Cardiac muscle cell (in vitro differentiated cells and primary cell): ENCODE measurements around the gene AGAP1. TPM values are rescaled to one million over a fixed set of nuclear protein-coding genes. Genes with fewer than 3 reads are reported as not detected.

ENCODE experiments used
- DNase-seq, 2 donors: peaks; one replicate each; pipeline versions ENCODE4 v3.0.0 to v3.0.0-alpha.2; 2010 to 2017; ENCODE audit warnings: low read depth in 1 of 2, low spot score in 1 of 2
- H3K27ac ChIP-seq: fragments of 200-600 bp; sonication (generic); 2 replicates; pipeline ENCODE4 v1.5.1; 2016
- H3K27me3 ChIP-seq: fragments of 200-600 bp; sonication (generic); 2 replicates; pipeline ENCODE4 v1.6.0; 2016; ENCODE audit warnings: control low read depth
- H3K36me3 ChIP-seq: fragments of 200-600 bp; sonication (generic); 2 replicates; pipeline ENCODE4 v1.5.1; 2016; ENCODE audit warnings: control low read depth
- H3K4me1 ChIP-seq: fragments of 200-600 bp; sonication (generic); 2 replicates; pipeline ENCODE4 v1.8.1; 2017; ENCODE audit warnings: low read depth, mild to moderate bottlenecking, mixed run types
- H3K4me3 ChIP-seq: fragments of 200-600 bp; sonication (generic); 2 replicates; pipeline ENCODE4 v1.5.1; 2016; ENCODE audit warnings: mild to moderate bottlenecking
- H3K9me3 ChIP-seq: fragments of 200-600 bp; sonication (generic); 2 replicates; pipeline ENCODE4 v1.5.1; 2017; ENCODE audit warnings: low read depth, mild to moderate bottlenecking, control low read depth
- polyA plus RNA-seq: library from polyadenylated mRNA; unstranded; fragments of >200 nt; fragmentation: Nextera tagmentation; extraction: Ambion mirVana; gene quantifications from 2 replicates; pipeline ENCODE4 v1.2.1, GENCODE V29; 2016
- total RNA-seq: library from RNA; depleted of rRNA; stranded (reverse); fragments of >200 nt; gene quantifications from 2 replicates; pipeline ENCODE4 v1.2.3, GENCODE V29; 2016
- TF ChIP-seq, protein P1 (sequence below): IDR thresholded peaks from 2 replicates; pipeline ENCODE4 v1.5.1; 2012; ENCODE audit warnings: low read depth, mild to moderate bottlenecking, low read length

Gene AGAP1
- total and polyA plus RNA-seq, 2 experiments from 2014 or later: 8.6 to 38.2 TPM

DNA sequence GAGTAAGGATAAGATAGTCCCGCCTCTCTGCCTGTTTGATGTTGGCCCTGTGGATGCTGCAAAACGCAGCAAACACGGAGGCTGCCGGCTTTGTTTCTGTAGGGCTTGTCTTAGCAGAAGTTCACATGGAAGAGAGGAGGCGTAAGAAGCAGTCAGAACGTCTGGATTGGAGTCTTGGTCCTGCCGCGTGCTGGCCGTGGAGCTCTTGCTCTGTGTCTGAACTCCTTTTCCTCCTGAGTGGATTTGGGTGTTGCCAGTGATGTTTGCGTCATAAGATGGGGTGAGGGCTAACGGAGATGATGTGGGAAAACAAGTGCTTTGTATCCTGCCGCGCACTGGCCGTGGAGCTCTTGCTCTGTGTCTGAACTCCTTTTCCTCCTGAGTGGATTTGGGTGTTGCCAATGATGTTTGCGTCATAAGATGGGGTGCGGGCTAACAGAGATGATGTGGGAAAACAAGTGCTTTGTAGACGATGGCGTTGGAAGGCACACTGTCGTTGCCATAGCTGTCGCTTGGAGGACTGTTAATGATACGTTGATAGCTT lies 240.9 kb downstream of the AGAP1 start:
- Histone ChIP-seq H3K4me1 (no peaks in the 10 kb centered on the region), H3K36me3 (no peaks in the 10 kb centered on the region), H3K9me3 (no peaks in the 10 kb centered on the region), H3K27me3 (no peaks in the 10 kb centered on the region), H3K4me3 (no peak overlapping the region), H3K27ac (no peak overlapping the region)
- DNase-seq: no peak
- TF ChIP-seq, protein P1, sequence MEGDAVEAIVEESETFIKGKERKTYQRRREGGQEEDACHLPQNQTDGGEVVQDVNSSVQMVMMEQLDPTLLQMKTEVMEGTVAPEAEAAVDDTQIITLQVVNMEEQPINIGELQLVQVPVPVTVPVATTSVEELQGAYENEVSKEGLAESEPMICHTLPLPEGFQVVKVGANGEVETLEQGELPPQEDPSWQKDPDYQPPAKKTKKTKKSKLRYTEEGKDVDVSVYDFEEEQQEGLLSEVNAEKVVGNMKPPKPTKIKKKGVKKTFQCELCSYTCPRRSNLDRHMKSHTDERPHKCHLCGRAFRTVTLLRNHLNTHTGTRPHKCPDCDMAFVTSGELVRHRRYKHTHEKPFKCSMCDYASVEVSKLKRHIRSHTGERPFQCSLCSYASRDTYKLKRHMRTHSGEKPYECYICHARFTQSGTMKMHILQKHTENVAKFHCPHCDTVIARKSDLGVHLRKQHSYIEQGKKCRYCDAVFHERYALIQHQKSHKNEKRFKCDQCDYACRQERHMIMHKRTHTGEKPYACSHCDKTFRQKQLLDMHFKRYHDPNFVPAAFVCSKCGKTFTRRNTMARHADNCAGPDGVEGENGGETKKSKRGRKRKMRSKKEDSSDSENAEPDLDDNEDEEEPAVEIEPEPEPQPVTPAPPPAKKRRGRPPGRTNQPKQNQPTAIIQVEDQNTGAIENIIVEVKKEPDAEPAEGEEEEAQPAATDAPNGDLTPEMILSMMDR: no peak

DNA sequence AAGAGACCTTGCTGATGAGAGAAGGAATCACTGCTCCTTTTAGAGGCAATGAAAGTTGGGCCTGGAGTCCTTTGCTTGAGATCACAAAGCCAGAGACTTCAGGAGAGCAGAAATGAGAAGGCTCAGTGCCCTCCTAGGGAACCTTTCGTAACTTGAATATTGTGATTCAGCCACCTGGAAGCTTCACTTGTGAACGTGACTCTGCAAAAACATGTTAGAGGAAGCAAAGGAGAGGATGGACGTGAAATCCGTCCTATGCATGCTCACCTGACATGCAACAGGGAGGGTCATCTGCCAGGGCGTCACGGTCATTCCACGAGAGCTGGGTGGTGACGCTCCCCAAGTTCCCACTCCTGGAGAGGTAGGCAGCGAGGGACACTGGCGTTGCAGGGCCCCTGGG lies 243.6 kb downstream of the AGAP1 start:
- no peak overlapping the region for H3K27ac ChIP-seq
- no peaks in the 10 kb centered on the region for H3K4me1 ChIP-seq
- no peaks in the 10 kb centered on the region for H3K36me3 ChIP-seq
- H3K9me3 ChIP-seq: no peaks in the 10 kb centered on the region
- no peak for DNase-seq
- TF ChIP-seq, protein P1: no peak
- no peaks in the 10 kb centered on the region for H3K27me3 ChIP-seq
- H3K4me3 ChIP-seq: no peak overlapping the region

DNA sequence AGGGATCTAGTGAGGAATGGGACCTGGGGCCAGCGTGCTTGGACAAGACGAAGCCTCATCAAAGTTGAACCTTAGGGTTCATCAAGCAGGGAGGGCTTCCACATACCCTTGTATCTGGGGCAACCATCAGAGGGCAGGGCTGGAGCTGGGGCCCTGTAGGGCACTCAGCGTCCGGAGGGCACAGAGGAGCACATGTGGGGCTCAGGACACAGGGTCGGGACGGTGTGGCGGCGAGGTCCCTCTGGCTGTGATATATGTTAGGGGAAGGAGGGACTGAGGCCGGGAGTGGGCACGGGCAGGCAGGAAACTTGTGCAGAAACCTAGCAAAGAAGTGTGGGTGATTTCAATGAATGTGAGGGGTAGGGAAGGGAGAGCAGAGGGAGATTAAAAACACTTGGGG lies 244.0 kb downstream of the AGAP1 start:
- TF ChIP-seq, protein P1: no peak
- Histone ChIP-seq H3K27ac (no peak overlapping the region), H3K36me3 (no peaks in the 10 kb centered on the region), H3K27me3 (no peaks in the 10 kb centered on the region), H3K4me1 (no peaks in the 10 kb centered on the region), H3K9me3 (no peaks in the 10 kb centered on the region), H3K4me3 (no peak overlapping the region)
- no peak for DNase-seq

DNA sequence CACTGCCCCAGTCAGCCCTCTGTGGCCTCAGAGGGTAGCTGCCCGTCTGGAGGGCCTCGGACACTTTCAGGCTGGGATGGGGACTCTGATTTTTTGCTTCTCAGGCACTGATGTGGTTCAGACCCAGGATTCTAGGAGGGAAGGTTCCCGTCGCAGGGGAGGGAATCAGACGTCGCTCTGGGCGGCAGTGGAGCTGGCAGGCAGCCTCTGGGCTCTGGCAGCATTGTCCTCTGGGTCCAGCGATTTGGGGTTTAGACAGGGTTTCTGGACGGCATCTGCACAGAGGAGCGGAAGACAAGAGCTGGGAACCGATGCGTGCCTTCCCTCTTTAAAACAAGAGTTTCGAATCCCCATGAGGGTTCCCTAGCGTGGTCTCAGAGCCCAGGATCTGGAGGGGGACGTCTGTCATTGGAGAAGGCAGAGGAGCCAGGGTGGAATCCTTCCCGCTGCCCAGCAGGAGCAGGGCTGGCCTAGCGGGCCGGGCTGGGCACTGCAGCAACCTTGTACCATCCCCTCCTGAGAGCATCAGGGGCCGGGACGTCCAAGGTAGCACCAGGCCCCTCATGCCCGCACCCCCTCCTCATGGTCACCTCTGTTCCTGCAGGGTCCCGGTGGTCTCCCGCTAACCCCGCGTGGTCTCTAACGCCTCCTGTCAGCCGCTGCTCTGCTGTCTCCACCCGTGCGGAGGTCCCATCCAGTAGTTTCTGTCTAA lies 246.0 kb downstream of the AGAP1 start:
- TF ChIP-seq, protein P1: no peak
- Histone ChIP-seq H3K4me3 (no peak overlapping the region), H3K9me3 (no peaks in the 10 kb centered on the region), H3K36me3 (no peaks in the 10 kb centered on the region), H3K27me3 (no peaks in the 10 kb centered on the region), H3K4me1 (no peaks in the 10 kb centered on the region), H3K27ac (no peak overlapping the region)
- DNase-seq: no peak

DNA sequence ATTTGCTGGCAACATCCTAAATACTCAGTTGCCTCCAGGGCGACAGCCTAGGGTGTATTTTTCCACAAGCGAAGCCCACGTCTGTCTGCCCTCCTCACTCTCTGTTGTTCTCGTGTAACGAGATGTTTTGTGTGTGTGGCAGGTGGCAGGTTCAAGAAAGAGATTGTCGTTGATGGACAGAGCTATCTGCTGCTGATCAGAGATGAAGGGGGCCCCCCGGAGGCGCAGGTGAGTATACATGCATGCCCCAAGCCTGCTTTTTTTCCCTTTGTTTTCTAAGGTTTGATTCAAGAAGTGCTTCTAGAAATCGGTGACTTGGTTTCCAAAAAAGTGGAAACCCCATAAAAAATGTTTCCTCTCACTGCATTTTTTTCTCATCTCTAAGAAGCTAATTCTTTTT lies 247.0 kb downstream of the AGAP1 start:
- Histone ChIP-seq H3K27ac (no peak overlapping the region), H3K27me3 (no peaks in the 10 kb centered on the region), H3K9me3 (no peaks in the 10 kb centered on the region), H3K4me3 (no peak overlapping the region), H3K36me3 (no peaks in the 10 kb centered on the region), H3K4me1 (no peaks in the 10 kb centered on the region)
- DNase-seq: no peak
- TF ChIP-seq, protein P1: no peak
